ENCODE results near the gene CPM. TPM values are rescaled to one million over a fixed set of nuclear protein-coding genes. Genes with fewer than 3 reads are reported as not detected.

Gene CPM
- total and polyA plus RNA-seq, 10 donors, result 3.5 to 189 (median 52.5) TPM

GRCh38 chr12:68975811-68976210, 42.8 kb upstream of the CPM start:
- H3K36me3 ChIP-seq, result no peaks in the 10 kb centered on the region
- H3K4me1 ChIP-seq, result peaks cover 6 to 16% (median 11%) of the 10 kb centered on the region in 6 donors
- intact Hi-C loops (cut with DNase I; ENCODE audit: low total_unique reads), result no loop called here
- H3K27me3 ChIP-seq (replicated peaks in 1 of 7), result no peaks in the 10 kb centered on the region
- no peak for DNase-seq
- TF ChIP-seq POLR2A (IDR thresholded peaks at IDR 0.05) (no peak), CTCF (IDR thresholded peaks at IDR 0.05 in 8 of 11, conservative IDR thresholded peaks at IDR 0.05 in 3 of 11) (no peak), POLR2AphosphoS5 (IDR thresholded peaks at IDR 0.05) (no peak)
- H3K9me3 ChIP-seq, result no peaks in the 10 kb centered on the region
- H3K27ac ChIP-seq, result no peak overlapping the region
- no peak overlapping the region for H3K4me3 ChIP-seq
- 58 to 70% (median 68%) methylated on average over 3 of the region's 3 CpGs for WGBS, 5 donors

- no peak for TF ChIP-seq POLR2AphosphoS5 (IDR thresholded peaks at IDR 0.05)
- no peak for TF ChIP-seq CTCF (IDR thresholded peaks at IDR 0.05 in 8 of 11, conservative IDR thresholded peaks at IDR 0.05 in 3 of 11)
- no peak for TF ChIP-seq POLR2A (IDR thresholded peaks at IDR 0.05)
- Histone ChIP-seq H3K9me3 (no peaks in the 10 kb centered on the region), H3K4me3 (no peak overlapping the region), H3K27ac (no peak overlapping the region), H3K4me1 (peaks cover 0 to 2% (median 0%) of the 10 kb centered on the region in 6 donors), H3K27me3 (replicated peaks in 1 of 7) (no peaks in the 10 kb centered on the region), H3K36me3 (no peaks in the 10 kb centered on the region)
- no peak for DNase-seq
- WGBS, 5 donors, result 57 to 70% (median 59%) methylated on average over 2 of the region's 2 CpGs
- intact Hi-C loops (cut with DNase I; ENCODE audit: low total_unique reads), result loop anchor here (5.0 kb wide), 1 partner anchor 60 kb away; no protein-coding TSS in a partner anchor
Observed at GRCh38 chr12:68972595-68972994, 39.6 kb upstream of the CPM start.

GRCh38 chr12:68971404-68971803, 38.4 kb upstream of the CPM start:
- DNase-seq, result no peak

DNA sequence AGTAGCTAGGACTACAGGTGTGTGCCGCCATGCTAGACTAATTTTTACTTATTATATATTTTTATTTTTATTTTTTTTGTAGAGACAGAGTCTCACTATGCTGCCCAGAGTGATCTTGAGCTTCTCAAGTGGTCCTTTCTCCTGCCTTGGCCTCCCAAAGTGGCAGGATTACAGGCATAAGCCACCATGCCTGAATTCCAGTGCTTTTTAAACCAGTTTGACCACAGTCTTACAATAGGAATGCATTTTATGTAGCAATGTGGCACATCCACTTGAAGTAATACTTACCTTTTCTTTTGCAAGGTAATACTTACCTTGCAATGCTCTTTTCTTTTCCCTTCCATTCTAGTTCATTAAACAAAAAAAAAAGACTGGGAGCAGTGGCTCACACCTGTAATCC, 38.0 kb upstream of the CPM start:
- TF ChIP-seq POLR2A (IDR thresholded peaks at IDR 0.05) (no peak), CTCF (IDR thresholded peaks at IDR 0.05 in 8 of 11, conservative IDR thresholded peaks at IDR 0.05 in 3 of 11) (no peak), POLR2AphosphoS5 (IDR thresholded peaks at IDR 0.05) (no peak)
- no peaks in the 10 kb centered on the region for H3K27me3 ChIP-seq (replicated peaks in 1 of 7)
- 88 to 97% (median 96%) methylated on average over 1 of the region's 1 CpG for WGBS, 5 donors
- H3K36me3 ChIP-seq, result no peaks in the 10 kb centered on the region
- no peak overlapping the region for H3K27ac ChIP-seq
- H3K4me1 ChIP-seq, result no peaks in the 10 kb centered on the region
- no peaks in the 10 kb centered on the region for H3K9me3 ChIP-seq
- DNase-seq, result no peak
- no peak overlapping the region for H3K4me3 ChIP-seq
- intact Hi-C loops (cut with DNase I; ENCODE audit: low total_unique reads), result loop anchor here (5.0 kb wide), 1 partner anchor 59 kb away; no protein-coding TSS in a partner anchor

More at GRCh38 chr12:68971404-68971803, 38.4 kb upstream of the CPM start:
- Histone ChIP-seq H3K27ac (no peak overlapping the region), H3K4me1 (no peaks in the 10 kb centered on the region), H3K9me3 (no peaks in the 10 kb centered on the region), H3K4me3 (no peak overlapping the region), H3K36me3 (no peaks in the 10 kb centered on the region), H3K27me3 (replicated peaks in 1 of 7) (no peaks in the 10 kb centered on the region)
- intact Hi-C loops (cut with DNase I; ENCODE audit: low total_unique reads), result loop anchor here (5.0 kb wide), 1 partner anchor 59 kb away; no protein-coding TSS in a partner anchor
- WGBS, 5 donors, result 92 to 94% (median 93%) methylated on average over 8 of the region's 8 CpGs
- TF ChIP-seq POLR2AphosphoS5 (IDR thresholded peaks at IDR 0.05), result no peak
- TF ChIP-seq CTCF (IDR thresholded peaks at IDR 0.05 in 8 of 11, conservative IDR thresholded peaks at IDR 0.05 in 3 of 11), result no peak
- TF ChIP-seq POLR2A (IDR thresholded peaks at IDR 0.05), result no peak
